Measurements from ENCODE around the gene PLXNA4. TPM values are rescaled to one million over a fixed set of nuclear protein-coding genes. Genes with fewer than 3 reads are reported as not detected.

The PLXNA4 gene
- total RNA-seq, 2 experiments from 2014 or later, result 0.12 to 0.29 TPM

DNA sequence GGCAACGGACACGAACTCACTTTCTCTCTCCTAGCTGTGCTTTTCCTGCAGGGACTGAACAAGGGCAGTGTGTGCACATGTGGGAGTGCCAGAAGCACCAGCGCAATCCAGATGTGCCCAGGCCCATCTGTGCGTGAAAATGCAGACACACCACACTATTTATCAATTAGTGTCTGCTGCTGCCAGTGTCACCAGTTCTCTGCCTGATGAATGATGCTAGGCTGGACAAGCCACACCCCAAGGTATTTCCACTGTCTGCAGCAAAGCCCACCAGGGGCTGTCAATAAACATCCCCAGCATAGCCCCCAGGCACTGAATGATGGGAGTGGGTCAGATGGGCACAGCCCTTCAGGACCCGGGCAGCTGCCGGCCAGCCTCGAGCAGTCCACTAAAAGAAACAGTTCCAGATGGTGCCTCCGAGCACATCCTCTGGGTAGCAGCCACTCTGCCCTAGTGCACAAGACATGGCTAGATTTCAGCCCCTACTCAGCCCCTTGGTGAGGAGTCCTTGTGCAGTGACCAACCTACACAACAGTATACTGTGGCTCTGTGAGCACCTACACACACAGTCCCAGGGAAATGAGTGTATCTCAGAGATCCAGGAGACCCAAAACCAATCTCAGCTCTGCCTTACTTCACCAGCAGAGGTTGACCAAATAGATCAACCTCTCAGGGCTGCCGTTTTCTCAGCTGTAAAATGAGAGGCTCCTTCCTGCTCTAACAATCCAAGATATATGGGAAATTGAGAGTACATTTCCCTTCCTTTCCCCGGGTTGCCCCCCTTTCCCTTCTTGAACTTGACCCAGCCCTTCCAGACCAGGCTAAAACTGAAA lies 314.7 kb downstream of the PLXNA4 start:
- Mint-ChIP-seq H3K4me1 (no peaks in the 10 kb centered on the region), H3K27me3 (no peaks in the 10 kb centered on the region), H3K36me3 (no peaks in the 10 kb centered on the region), H3K9me3 (no peaks in the 10 kb centered on the region), H3K27ac (no peak overlapping the region), H3K4me3 (no peak overlapping the region)
- no peak for DNase-seq

DNA sequence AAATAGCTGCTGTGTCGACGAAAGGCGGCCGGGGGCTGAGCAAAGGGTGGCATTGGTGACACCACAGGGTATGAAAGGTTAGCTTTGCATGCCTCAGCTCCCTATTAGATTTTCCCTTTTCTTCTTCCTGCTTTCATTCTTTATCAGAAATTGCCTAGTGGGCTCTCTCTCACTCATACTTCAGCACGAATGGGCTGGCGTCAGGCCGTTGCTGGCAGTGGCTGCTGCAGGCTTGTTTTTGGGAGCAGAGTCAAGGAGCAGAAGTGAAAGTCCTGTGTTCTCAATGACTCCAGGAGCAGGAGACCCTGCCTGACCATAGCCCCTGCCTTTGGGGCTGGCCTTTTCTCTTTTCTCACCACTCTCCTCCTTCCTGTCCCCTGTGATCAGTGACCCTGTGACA lies 318.0 kb downstream of the PLXNA4 start:
- Mint-ChIP-seq H3K27me3 (peaks cover 10% of the 10 kb centered on the region), H3K27ac (no peak overlapping the region), H3K9me3 (no peaks in the 10 kb centered on the region), H3K36me3 (no peaks in the 10 kb centered on the region), H3K4me3 (no peak overlapping the region), H3K4me1 (no peaks in the 10 kb centered on the region)
- DNase-seq, result no peak

DNA sequence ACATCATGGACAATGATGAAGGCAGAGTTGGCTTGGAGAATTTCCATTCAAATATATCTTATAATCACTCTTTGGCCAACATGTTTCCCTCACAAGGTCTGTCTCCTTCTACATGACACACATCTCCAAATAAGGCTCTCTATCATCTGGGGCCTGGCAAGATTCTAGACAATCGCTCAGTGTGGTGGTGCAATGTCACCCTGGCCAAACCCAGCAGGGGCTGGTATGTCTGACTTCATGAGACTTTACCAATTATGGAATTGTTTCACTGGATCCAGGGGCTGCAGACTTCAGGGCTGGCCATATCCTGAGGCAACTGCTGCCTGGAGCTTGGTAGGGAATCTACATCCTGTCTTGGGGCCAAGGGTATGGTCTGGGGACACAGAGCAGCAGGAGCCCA lies 319.0 kb downstream of the PLXNA4 start:
- Mint-ChIP-seq H3K27ac (no peak overlapping the region), H3K36me3 (no peaks in the 10 kb centered on the region), H3K27me3 (peaks cover 12% of the 10 kb centered on the region), H3K9me3 (no peaks in the 10 kb centered on the region), H3K4me1 (no peaks in the 10 kb centered on the region), H3K4me3 (no peak overlapping the region)
- DNase-seq, result no peak

DNA sequence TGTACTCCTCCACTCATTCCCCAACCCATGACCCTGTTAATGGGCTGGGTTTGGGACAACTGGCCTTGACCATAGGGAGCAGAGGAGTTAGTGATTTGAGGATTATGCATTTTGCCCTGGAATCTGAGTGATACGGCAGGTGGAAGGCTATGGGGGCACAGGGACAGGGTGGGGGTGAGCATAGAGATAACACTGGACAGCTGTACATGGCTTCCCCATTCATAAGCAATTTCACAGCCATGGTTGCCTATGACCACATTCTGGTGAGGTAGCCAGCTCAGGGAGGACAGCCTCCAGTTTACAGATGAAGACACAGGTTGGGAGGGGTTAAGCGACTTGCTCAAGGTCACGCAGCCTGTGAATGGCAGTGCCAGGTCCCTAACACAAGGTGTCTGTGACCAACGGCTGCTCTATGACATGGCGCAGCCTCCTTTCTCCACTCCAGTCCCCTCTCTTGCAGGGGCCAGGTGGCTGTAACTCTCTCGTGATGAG lies 319.5 kb downstream of the PLXNA4 start:
- Mint-ChIP-seq H3K27me3 (peaks cover 12% of the 10 kb centered on the region), H3K27ac (no peak overlapping the region), H3K4me3 (no peak overlapping the region), H3K36me3 (no peaks in the 10 kb centered on the region), H3K9me3 (no peaks in the 10 kb centered on the region), H3K4me1 (no peaks in the 10 kb centered on the region)
- DNase-seq, result no peak

DNA sequence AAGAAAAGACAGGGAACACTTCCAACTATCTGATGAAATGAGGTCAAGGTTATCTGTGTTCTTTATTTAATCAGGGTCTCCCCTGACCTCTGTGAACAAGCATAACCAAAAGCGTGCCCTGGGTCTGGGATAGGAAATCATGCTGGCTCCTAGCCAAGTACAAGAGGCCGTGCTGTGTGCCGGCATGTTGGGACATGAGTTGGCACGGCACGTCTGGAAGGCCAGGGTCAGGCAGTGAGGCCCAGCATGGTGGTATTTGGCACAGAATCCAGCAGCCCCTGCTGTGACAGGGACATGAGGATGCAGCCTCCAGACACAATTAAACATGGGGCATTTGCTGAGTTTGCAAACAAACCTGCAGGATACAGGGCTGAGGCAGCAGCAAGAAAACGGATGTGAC lies 320.4 kb downstream of the PLXNA4 start:
- Mint-ChIP-seq H3K9me3 (no peaks in the 10 kb centered on the region), H3K4me1 (no peaks in the 10 kb centered on the region), H3K27ac (no peak overlapping the region), H3K27me3 (peaks cover 12% of the 10 kb centered on the region), H3K4me3 (no peak overlapping the region), H3K36me3 (no peaks in the 10 kb centered on the region)
- DNase-seq, result no peak

DNA sequence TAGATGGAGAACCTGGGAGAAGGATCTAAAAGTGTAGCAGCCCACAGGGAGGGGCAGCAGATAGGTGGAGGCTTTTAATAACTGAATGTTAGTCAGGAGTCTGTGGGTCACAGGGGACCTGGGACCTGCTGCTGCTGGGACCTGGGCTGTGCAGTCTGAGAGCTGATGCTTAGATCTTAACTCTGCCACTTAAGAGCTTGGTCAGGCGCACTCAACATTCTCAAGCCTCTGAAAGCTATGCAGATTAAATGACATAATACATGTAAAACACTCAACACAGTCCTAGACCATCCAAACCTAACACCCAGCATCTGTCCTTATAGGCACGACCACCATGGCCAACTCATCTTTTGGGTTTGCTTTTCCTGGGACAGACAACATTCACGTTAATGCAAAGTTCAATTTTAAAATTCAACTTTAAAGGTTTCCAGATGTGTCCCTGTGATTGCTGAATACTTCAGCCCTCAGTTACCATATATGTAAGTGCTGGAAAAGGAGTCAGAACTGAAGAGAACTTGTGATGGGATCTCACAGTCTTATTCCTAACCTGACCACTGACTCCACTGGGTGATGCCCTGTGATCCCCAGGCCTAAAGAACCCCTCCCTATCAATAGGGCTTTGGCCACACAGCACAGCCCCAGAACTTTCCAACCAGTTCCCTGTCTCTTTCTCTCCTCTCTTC lies 321.0 kb downstream of the PLXNA4 start:
- peaks cover 12% of the 10 kb centered on the region for H3K27me3 Mint-ChIP-seq
- H3K27ac Mint-ChIP-seq, result no peak overlapping the region
- no peaks in the 10 kb centered on the region for H3K4me1 Mint-ChIP-seq
- DNase-seq, result no peak
- no peaks in the 10 kb centered on the region for H3K36me3 Mint-ChIP-seq
- no peak overlapping the region for H3K4me3 Mint-ChIP-seq
- H3K9me3 Mint-ChIP-seq, result no peaks in the 10 kb centered on the region

DNA sequence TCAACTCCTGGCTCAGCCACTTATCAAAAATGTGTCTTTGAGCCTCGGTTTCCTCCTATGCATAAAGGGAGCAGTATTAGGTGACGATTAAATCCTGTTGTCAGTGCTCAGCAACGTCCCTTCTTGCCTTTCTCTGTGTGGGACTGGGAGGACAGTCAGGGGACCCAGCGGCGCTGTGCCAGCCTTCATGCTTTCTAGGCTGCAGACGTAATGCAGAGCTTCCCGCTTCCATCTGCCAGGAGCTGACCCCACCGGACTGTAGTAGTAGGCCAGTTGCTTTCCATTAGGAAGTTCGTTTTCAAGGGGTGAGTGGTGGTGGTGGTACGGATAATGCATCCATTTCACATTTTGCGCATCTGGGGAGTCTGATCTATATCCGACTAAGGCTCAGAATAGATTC lies 321.8 kb downstream of the PLXNA4 start:
- Mint-ChIP-seq H3K27me3 (peaks cover 12% of the 10 kb centered on the region), H3K36me3 (no peaks in the 10 kb centered on the region), H3K9me3 (no peaks in the 10 kb centered on the region), H3K4me1 (no peaks in the 10 kb centered on the region), H3K27ac (no peak overlapping the region), H3K4me3 (no peak overlapping the region)
- no peak for DNase-seq

DNA sequence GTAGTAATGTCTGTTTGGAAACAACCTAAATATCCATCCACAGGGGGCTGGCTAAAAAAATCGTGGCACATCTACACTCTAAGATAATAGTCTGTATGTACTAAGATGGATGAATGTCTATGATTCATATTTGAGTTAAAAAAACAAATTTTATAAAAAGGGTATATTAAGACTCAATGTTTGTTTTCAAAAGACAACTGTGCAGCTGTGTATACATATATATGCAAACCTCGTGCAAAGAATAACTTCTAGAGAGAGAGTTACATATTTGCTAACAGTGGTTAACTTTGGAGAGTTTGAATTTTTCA lies 323.5 kb downstream of the PLXNA4 start:
- no peak for DNase-seq
- no peaks in the 10 kb centered on the region for H3K4me1 Mint-ChIP-seq
- no peak overlapping the region for H3K4me3 Mint-ChIP-seq
- H3K9me3 Mint-ChIP-seq, result no peaks in the 10 kb centered on the region
- H3K27ac Mint-ChIP-seq, result no peak overlapping the region
- H3K27me3 Mint-ChIP-seq, result peaks cover 12% of the 10 kb centered on the region
- H3K36me3 Mint-ChIP-seq, result no peaks in the 10 kb centered on the region

DNA sequence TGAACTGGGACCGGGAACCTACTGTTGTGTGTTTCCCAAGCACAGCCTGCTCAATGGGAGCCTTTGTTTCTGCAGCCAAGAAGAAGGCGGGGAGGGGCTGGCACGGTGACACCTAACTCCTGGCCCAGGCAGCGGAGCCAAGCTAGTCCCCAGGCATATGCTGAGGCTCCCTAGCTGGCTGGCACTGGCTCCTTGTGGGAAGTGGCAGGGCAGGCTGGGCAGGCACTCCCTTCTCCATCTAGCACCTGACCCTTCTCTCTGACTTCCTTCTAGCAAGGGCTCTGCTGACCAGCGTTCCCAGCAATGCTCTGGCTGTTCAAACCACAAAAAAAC lies 325.0 kb downstream of the PLXNA4 start:
- H3K4me3 Mint-ChIP-seq, result no peak overlapping the region
- H3K36me3 Mint-ChIP-seq, result no peaks in the 10 kb centered on the region
- no peak for DNase-seq
- H3K9me3 Mint-ChIP-seq, result peaks cover 2% of the 10 kb centered on the region
- H3K27me3 Mint-ChIP-seq, result peaks cover 14% of the 10 kb centered on the region
- no peaks in the 10 kb centered on the region for H3K4me1 Mint-ChIP-seq
- no peak overlapping the region for H3K27ac Mint-ChIP-seq

DNA sequence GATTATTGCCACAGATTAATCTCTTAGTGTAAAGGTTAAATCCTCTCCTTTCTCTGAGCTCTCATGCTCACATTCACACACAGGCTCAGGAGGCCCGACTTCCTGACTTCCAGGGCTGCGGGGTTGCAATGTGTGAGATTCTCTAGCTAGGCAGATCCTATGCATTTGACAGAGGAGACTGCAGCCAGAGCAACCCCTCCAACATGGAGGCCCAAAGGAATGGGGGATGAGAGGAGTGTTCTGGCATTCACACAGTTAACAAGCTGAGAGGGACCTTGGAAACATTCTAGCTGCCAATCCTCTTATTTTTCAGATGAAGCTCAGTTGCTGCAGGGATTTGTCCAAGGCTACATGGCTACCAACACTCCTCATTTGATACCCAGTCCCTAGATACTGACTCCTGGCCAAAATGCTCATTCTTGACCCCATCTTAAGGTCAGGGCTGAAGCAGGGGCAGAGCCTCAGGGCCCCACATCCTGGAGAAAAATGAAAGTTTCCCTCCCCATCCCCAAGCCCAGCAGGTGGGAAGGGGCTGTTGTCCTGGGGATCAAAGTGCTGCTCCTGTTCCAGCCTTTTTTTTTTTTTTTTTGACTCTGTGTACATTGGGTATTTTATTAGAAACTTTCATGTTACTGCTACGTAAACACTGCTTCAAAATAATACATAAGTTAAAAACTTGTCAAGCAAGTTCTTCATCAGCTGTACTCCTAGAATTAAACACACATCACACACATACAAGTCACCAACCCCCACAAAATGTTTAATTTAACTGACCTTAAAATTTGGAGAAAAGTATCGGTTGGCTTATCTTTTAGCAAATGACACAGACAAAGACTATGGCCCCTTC lies 325.6 kb downstream of the PLXNA4 start:
- Mint-ChIP-seq H3K27ac (no peak overlapping the region), H3K4me1 (no peaks in the 10 kb centered on the region), H3K36me3 (no peaks in the 10 kb centered on the region), H3K4me3 (no peak overlapping the region), H3K27me3 (peaks cover 16% of the 10 kb centered on the region), H3K9me3 (peaks cover 4% of the 10 kb centered on the region)
- DNase-seq, result no peak

DNA sequence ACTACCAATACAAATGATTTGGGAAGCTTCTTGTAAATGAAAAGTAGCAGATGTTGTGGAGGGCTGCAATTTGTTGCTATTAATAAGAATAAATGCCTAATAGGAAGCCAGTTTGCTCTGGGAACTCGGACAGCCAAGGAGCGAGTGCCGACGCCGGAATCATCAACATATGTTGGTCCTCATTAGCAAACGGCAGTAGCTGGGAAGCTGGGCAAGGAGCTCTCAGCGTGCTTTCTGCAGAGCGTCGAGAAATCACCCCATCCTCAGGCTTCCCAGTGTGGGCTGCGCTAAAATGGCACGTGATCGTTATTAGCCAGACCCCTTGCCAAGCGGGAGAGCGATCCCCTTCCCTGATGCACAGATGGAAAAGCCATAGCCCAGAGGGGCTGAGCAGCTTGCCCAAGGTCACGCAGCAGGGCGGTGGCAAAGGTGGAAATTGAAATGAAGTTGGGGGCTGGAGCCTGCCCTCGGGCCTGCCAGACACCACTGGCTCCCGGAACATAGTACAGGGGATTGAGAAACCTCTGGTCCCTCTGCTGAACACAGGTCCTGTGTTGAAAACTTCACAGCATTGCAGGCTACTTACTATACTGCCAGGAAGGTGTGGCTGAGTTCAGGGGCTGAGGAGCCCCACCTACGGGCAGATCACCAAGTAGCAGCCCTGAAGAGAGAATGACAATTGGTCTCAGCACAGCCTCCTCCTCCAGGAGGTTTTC lies 326.9 kb downstream of the PLXNA4 start:
- no peaks in the 10 kb centered on the region for H3K4me1 Mint-ChIP-seq
- H3K4me3 Mint-ChIP-seq, result no peak overlapping the region
- peaks cover 8% of the 10 kb centered on the region for H3K9me3 Mint-ChIP-seq
- DNase-seq, result no peak
- H3K27ac Mint-ChIP-seq, result no peak overlapping the region
- peaks cover 28% of the 10 kb centered on the region for H3K27me3 Mint-ChIP-seq
- H3K36me3 Mint-ChIP-seq, result no peaks in the 10 kb centered on the region

DNA sequence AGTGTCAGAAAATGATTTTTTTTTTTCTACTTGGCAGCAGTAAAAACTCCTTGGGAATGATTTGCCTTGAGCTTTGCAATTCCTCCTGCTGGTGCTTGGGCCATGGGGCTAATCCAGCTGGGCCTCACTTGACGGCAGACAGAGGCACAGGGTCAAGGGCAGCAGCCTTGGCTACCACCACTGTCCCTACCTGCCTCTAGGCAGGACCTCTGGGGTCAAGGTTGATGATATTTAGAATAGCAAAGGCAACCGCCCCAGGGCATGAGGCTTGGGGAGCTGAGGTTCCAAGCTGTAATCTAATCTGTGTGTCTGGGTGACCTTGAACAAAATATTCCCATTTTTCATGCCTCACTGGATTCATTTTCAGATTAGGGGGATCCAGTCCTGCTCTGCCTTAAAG lies 327.4 kb downstream of the PLXNA4 start:
- Mint-ChIP-seq H3K27ac (no peak overlapping the region), H3K27me3 (peaks cover 24% of the 10 kb centered on the region), H3K4me3 (no peak overlapping the region), H3K36me3 (no peaks in the 10 kb centered on the region), H3K9me3 (peaks cover 8% of the 10 kb centered on the region), H3K4me1 (no peaks in the 10 kb centered on the region)
- DNase-seq, result no peak

DNA sequence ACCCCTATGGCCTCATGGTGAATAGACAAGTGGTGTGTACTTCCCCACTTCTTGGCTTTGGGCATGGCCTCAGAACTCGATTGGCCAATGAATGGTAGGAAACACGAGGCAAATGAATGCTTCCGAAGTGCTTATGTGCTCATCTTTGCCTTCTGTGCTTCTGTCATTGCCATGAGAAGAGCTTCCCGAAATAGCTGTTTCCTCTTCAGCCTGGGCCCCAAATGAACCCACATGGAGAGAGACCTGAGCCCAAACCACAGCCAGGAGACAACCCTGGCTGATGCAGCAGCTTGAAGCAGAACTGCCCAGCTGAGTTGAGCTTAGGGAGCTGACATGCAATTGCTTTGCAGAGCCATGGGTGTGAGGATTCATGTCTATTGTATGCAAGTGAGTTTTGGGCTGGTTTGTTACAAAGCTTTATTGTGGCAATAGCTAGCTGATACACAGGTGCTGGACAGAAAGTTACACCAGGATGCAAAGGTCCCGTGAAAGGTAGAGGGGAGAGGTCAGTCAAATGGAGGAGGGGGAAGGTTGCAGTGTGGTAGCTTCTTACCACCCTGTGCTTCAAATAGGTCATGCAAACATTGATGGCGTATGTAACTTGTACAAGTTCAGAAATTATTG lies 328.2 kb downstream of the PLXNA4 start:
- no peak overlapping the region for H3K4me3 Mint-ChIP-seq
- H3K9me3 Mint-ChIP-seq, result peaks cover 8% of the 10 kb centered on the region
- DNase-seq, result no peak
- H3K27me3 Mint-ChIP-seq, result peaks cover 17% of the 10 kb centered on the region
- no peak overlapping the region for H3K27ac Mint-ChIP-seq
- no peaks in the 10 kb centered on the region for H3K36me3 Mint-ChIP-seq
- H3K4me1 Mint-ChIP-seq, result no peaks in the 10 kb centered on the region

DNA sequence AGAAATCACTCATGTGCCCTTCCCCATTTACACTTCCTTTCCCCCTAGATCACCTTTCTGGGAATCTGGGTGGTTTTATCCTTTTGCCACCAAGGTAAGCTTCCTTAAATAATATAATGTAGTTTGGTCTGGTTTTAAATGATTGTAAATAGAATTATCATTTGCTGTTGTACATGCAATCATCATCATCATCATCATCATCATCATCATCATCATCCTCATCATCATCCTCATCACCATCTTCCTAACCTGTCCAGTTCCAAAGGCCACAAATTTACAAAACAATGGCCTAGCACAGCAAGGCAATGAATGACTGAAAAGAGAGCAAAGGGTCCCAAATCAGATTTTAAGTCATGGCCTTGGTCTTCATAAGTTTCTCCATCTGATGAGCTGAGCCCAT lies 329.7 kb downstream of the PLXNA4 start:
- H3K4me1 Mint-ChIP-seq, result no peaks in the 10 kb centered on the region
- no peak overlapping the region for H3K4me3 Mint-ChIP-seq
- DNase-seq, result no peak
- no peaks in the 10 kb centered on the region for H3K36me3 Mint-ChIP-seq
- H3K27me3 Mint-ChIP-seq, result peaks cover 16% of the 10 kb centered on the region
- no peak overlapping the region for H3K27ac Mint-ChIP-seq
- peaks cover 8% of the 10 kb centered on the region for H3K9me3 Mint-ChIP-seq
